HG03039 (cell line): Measurements from ENCODE around the gene MAGEA8.
"Not testable (repeated sequence)": the region's sequence is repeated elsewhere in the genome, so short reads cannot be mapped to it uniquely, and the experiment has no call there.

Experiments used
- ATAC-seq: cut with Tn5 transposase; IDR thresholded peaks from one replicate; pipeline ENCODE4 v1.9.1; 2021; ENCODE audit warnings: mild to moderate bottlenecking, moderate library complexity; ENCODE audit not compliant: unreplicated experiment

Gene MAGEA8

GRCh38 chrX:149903889-149904748 lies 23.1 kb downstream of the MAGEA8 start:
- peak; percentile 78 for ATAC-seq

- ATAC-seq: no peak
These were observed 27.3 kb downstream of the MAGEA8 start for GRCh38 chrX:149908308-149908707.

- ATAC-seq: no peak
These were observed 27.7 kb downstream of the MAGEA8 start for GRCh38 chrX:149908727-149909126.

DNA sequence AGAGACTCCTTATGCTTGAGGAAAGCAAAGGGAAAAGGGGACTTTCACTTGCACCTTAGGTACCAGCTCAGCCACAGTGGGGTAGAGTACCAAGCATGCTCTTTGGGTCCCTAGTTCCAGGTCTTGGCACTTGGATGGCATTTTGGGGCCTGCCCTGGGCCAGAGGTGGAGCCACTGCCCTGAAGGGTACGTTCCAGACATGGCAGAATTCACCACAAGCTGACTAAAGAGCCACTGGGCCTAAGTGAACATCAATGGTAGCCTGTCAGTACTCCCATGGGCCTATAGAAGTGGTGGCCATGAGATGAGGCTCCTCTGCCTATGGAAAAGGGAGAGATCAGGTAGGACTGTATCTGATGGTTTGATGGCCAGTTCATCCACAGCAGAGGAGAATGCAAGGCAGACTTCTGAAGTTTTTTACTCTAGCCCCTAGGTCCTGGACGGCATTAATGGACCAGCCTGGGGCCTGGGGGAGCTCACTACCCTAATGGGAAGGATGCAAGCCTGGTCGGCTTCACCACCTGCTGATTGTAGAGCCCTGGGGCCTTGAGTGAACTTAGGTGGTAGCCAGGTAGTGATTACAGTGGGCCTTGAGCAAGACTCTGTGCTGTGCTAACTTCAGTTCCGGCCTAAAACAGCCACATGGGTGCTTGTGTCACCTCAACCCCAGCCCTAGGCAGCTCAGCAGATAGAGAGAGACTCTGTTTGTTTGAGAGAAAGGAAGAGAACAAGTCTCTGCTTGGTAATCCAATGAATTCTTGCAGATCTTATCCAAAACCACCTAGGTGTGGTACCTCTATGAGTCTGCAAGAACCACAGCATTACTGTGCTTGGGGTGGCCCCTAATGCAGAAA lies 28.6 kb downstream of the MAGEA8 start:
- no peak for ATAC-seq

DNA sequence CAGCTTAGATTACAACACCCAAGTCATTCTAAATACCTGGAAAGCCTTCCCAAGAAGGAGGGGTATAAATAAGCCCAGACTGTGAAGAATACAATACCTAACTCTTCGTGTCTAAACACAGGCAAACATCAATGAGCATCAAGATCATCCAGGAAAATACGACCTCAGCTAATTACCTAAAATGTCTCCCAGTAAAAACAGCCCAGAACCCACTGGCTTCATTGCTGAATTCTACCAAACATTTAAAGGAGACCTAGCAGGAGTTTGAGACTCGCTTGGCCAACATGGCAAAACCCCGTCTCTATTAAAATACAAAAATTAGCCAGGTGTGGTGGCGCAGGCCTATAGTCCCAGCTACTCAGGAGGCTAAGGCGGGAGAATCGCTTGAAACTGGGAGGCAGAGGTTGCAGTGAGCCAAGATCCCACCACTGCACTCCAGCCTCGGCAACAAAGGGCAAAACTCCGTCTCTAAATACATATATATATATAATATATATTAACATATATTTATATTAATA lies 29.3 kb downstream of the MAGEA8 start:
- ATAC-seq: no peak

DNA sequence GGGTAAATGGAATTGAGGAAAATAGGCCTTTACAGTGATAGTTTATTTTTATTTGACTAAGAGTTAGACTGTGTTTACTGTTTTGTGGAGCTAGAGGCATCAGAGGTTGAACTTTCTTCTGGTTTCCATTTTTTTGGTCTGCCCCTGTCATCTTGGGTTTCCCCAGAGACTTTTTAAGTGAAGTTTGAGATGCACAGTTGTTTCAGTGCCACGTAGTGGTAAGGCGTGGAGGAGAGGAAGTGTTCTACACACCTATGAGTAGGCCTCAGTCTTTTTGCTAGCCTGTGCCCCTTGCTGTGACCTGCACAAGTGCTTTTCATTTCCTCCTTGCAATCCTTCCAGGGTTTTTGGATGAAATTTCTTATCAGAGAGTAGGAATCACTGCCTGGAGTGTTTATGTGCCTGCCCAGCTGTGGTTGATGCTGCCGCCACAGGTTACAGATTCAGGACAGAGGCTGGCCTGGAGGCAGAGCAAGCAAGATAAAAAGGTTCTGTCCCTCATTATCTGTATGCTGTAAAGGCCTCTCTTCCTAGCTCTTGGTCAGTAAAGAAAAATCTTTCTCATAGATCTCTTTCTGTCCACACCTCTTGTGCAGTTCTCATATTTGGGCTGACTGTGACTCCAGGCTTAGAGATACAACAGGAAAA lies 35.9 kb downstream of the MAGEA8 start:
- ATAC-seq: peak; percentile 73

GRCh38 chrX:149923836-149924235 lies 42.9 kb downstream of the MAGEA8 start:
- not testable (repeated sequence) for ATAC-seq

DNA sequence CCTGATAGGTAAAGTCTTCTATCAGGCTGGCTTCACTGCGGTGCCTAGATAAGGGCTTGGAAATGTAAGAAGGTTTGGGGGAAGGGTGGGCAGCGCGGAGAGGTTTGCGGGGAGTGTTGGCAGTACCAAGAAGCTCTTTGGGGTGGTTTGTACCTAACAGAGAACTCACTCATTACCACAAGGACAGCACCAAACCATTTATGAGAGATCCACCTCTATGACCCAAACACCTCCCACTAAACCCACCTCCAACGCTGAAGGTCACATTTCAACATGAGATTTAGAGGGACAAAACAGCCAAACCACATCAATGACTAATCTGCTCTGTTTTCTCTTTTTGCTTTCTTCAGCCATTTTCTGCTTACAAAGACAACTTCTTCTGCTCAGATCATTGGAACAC lies 43.5 kb downstream of the MAGEA8 start:
- ATAC-seq: not testable (repeated sequence)

GRCh38 chrX:149927245-149927963 lies 46.4 kb downstream of the MAGEA8 start:
- ATAC-seq: peak; percentile 68

- ATAC-seq: peak; percentile 24
These were observed 46.9 kb downstream of the MAGEA8 start for GRCh38 chrX:149927964-149928258.

GRCh38 chrX:149928635-149929034 lies 47.7 kb downstream of the MAGEA8 start:
- ATAC-seq: not testable (repeated sequence)

DNA sequence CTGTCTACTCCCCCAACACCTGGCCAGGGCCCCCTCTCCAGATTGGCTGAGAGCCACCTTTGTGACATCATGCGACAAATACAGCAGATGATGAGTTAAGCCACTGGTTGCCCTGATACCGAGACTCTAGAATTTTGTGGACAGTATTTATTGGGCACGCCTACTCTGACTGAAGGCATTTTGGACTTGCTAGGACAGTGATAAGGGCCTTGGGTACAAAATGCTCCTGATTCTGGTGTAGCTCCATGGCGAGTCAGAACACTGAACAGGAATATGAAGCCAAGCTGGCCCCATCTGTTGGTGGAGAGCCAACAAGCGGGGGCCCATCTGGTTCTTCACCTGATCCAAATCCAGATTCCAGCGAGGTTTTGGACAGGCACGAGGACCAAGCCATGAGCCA lies 48.4 kb downstream of the MAGEA8 start, which contains the start of gene HSFX4:
TSS of gene HSFX4 (plus strand) at position 174 of the 400 bp plus-strand sequence. CDS start at position 246, 72 bp downstream.
- ATAC-seq: not testable (repeated sequence)

GRCh38 chrX:149931355-149931754 lies 50.4 kb downstream of the MAGEA8 start:
- not testable (repeated sequence) for ATAC-seq

DNA sequence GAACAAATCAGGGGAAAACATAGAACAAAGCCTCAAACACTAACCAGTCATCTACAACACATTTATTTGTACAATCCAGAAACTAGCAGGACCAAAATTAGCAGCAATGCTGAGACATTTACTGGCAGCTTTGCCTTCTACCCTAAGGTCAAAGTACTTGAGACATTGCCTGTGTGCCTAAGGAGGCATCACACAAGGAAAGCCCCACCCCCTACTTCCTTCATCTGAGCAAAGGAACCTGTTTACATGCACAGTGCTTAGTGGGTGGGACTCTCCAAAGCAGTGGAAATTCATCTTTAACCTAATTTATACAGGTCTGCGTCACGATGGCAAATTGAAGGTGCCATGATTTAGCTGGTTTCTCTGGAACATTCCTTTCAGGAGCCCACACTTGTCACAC lies 51.2 kb downstream of the MAGEA8 start:
- ATAC-seq: not testable (repeated sequence)

DNA sequence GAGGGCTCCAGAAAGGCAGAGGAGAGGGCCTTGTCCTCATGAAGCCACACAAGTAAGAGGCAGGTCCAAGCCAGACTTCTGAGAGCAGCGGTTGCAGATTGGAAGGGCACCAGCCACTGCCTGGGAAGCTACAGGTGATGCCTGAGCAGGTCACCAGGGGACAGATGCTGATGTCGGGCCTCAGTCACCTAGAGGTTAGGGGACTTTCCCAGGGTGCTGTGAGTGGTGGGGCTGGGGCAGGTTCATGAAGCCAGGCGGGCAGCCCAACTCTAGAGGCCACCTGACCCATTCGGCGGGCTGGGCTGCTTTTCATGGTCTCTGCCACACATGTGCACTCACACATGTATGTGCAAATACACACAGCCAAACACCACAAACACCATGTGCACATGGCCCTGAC lies 52.0 kb downstream of the MAGEA8 start:
- not testable (repeated sequence) for ATAC-seq

DNA sequence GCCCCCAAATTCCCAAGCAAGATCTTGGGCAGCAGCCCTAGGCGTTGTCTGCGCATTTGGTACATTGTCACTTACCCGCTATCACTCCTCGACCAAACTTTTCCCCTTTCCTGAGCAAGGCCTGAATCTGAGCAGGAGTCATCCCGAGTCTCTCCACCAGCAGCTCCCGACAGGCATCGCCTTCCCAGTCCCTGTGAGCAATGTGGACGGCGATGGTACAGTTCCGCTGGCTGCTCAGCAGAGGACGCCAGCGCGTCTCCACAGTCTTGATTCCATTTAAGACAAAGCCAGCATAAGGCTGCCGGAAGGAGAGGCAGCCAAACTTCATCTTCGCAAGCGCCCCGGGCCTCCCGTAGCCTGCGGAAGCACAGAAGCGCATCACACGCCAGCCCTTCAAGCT lies 52.6 kb downstream of the MAGEA8 start:
- not testable (repeated sequence) for ATAC-seq
